Erythroblast (primary cell): ENCODE results near the gene SERPINB4.
"Not testable (repeated sequence)": the region's sequence is repeated elsewhere in the genome, so short reads cannot be mapped to it uniquely, and the experiment has no call there.

Source experiments
- GATA1 ChIP-seq: IDR thresholded peaks from 2 replicates; pipeline ENCODE4 v1.6.1; 2011; ENCODE audit warnings: low read depth, mild to moderate bottlenecking, control low read depth, low read length, moderate library complexity
- POLR2A ChIP-seq: IDR thresholded peaks from 2 replicates; pipeline ENCODE4 v1.6.1; 2011; ENCODE audit warnings: mild to moderate bottlenecking, low read length

DNA sequence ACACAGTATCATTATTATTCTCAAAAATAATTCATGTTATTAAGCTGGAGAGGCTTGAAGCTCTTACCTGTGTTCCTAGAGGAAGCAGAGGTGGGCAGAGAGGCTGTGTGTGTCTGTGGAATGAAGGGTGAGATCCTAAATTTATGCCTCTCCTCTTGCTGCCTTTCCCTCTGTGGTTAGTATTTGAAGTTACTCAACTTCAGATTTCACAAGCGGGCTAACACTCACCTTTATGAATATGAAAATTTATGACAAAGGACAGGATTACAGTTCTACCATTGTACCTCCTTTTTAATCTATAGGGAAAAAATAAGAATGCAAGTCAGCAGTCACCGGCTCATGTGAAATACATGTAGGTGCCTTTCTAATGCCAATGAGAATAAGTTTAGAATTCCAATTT, at the start of gene SERPINB4:
- not testable (repeated sequence) for TF ChIP-seq POLR2A, GATA1
